GM12878 (cell line): ENCODE measurements around the gene CHRNG. TPM values are rescaled to one million over a fixed set of nuclear protein-coding genes. Genes with fewer than 3 reads are reported as not detected.

ENCODE experiments used
- ATAC-seq: fragments of 200-7000 bp; cut with Tn5 transposase; 3 replicates; pipeline ENCODE4 v1.9.1; 2020; ENCODE audit warnings: mild to moderate bottlenecking, moderate library complexity
- BruUV-seq: library from RNA; stranded (reverse); fragments of 400-500 nt; replicated peaks from 2 replicates; lab custom pipeline; 2021; lab: Mats Ljungman, UMichigan
- CTCF ChIA-PET: fragments of 300-600 bp; sonication (Branson Sonifier 250); formaldehyde crosslinking; extraction: SDS; loops from one replicate; lab custom pipeline; 2021; ENCODE audit warnings: inconsistent platforms; lab: Yijun Ruan, JAX
- POLR2A ChIA-PET: fragments of 350-600 bp; formaldehyde crosslinking; extraction: SDS; loops from one replicate; lab custom pipeline; 2021; ENCODE audit warnings: inconsistent platforms; lab: Charles Lee
- RAD21 ChIA-PET: fragments of 300-600 bp; sonication (Branson Sonifier 250); formaldehyde crosslinking; loops from one replicate; lab custom pipeline; 2023; ENCODE audit warnings: antibody characterized with exemption; ENCODE audit not compliant: unreplicated experiment; lab: Charles Lee
- SMC1A ChIA-PET: fragments of 300-600 bp; sonication (Branson Sonifier 250); formaldehyde crosslinking; loops from one replicate; lab custom pipeline; 2023; ENCODE audit not compliant: unreplicated experiment, uncharacterized antibody; lab: Charles Lee
- DNase-seq: peaks from one replicate; pipeline ENCODE4 v3.0.0-alpha.2; 2011; ENCODE audit warnings: low read depth, low spot score
- FAIRE-seq: peaks from 3 replicates; lab custom pipeline; 2011; peaks lifted over from hg19 to GRCh38; lab: Jason Lieb, UNC
- H2AFZ ChIP-seq: 2 replicates; pipeline ENCODE4 v1.6.0; 2011; ENCODE audit warnings: low read depth, low read length, control low read depth; ENCODE audit not compliant: control insufficient read depth
- H3K27ac ChIP-seq: 2 replicates; pipeline ENCODE4 v1.5.1; 2011; ENCODE audit warnings: control low read depth; ENCODE audit not compliant: control insufficient read depth, insufficient read depth
- H3K27me3 ChIP-seq, 2 experiments: replicated peaks in 1 of 2; 2 replicates each; pipeline versions ENCODE4 v1.6.0 to v1.6.1; 2011; ENCODE audit warnings: low read length in 1 of 2; ENCODE audit not compliant: control insufficient read depth in 2 of 2, insufficient read depth in 2 of 2
- H3K36me3 ChIP-seq, 2 experiments: 2 replicates each; pipeline ENCODE4 v1.5.1; 2011; ENCODE audit warnings: low read length in 1 of 2; ENCODE audit not compliant: control insufficient read depth in 2 of 2, insufficient read depth in 2 of 2
- H3K4me1 ChIP-seq: 2 replicates; pipeline ENCODE4 v1.6.1; 2011; ENCODE audit warnings: mild to moderate bottlenecking, low read length, moderate library complexity, mixed read lengths; ENCODE audit not compliant: control insufficient read depth, insufficient read depth
- H3K4me2 ChIP-seq: 2 replicates; pipeline ENCODE4 v1.6.0; 2011; ENCODE audit warnings: control low read depth; ENCODE audit not compliant: control insufficient read depth, insufficient read depth
- H3K4me3 ChIP-seq: fragments of 200-600 bp; sonication (generic); 2 replicates; pipeline ENCODE4 v1.5.1; 2016
- H3K79me2 ChIP-seq: 2 replicates; pipeline ENCODE4 v1.6.0; 2011; ENCODE audit warnings: low read length; ENCODE audit not compliant: control insufficient read depth, insufficient read depth
- H3K9ac ChIP-seq: 2 replicates; pipeline ENCODE4 v1.8.0; 2011; ENCODE audit warnings: low read length, control low read depth, mixed read lengths; ENCODE audit not compliant: control insufficient read depth, insufficient read depth
- H3K9me3 ChIP-seq: replicated peaks from 3 replicates; pipeline ENCODE4 v1.5.1; 2011; ENCODE audit warnings: mild to moderate bottlenecking, low read length; ENCODE audit not compliant: control insufficient read depth, insufficient read depth
- H4K20me1 ChIP-seq: 2 replicates; pipeline ENCODE4 v1.6.0; 2011; ENCODE audit not compliant: control insufficient read depth, insufficient read depth
- ESRRA ChIP-seq: IDR thresholded peaks from 2 replicates; pipeline ENCODE4 v1.6.1; 2012; ENCODE audit warnings: mild to moderate bottlenecking, low read length, improper control_type of control experiment
- FOS ChIP-seq: IDR thresholded peaks from 3 replicates; pipeline ENCODE4 v1.6.1; 2011; ENCODE audit warnings: borderline replicate concordance; ENCODE audit not compliant: insufficient read length; ENCODE audit errors: extremely low read depth
- SMARCA5 ChIP-seq: fragments of 450-650 bp; IDR thresholded peaks from 2 replicates; pipeline ENCODE4 v1.6.1; 2017; ENCODE audit warnings: mild to moderate bottlenecking
- SUZ12 ChIP-seq: fragments of 200-600 bp; sonication (generic); IDR thresholded peaks from one replicate; pipeline ENCODE4 v1.6.1; 2018; ENCODE audit warnings: antibody characterized with exemption, mild to moderate bottlenecking; ENCODE audit not compliant: unreplicated experiment
- YBX1 ChIP-seq: fragments of 450-650 bp; IDR thresholded peaks from 2 replicates; pipeline ENCODE4 v1.6.1; 2016; ENCODE audit warnings: antibody characterized with exemption
- YY1 ChIP-seq: IDR thresholded peaks from 2 replicates; pipeline ENCODE4 v1.6.1; 2011; ENCODE audit warnings: low read depth, mild to moderate bottlenecking, low read length
- WGBS: methylation state at CpG from one replicate; pipeline ENCODE4 v1.1.6; 2016; ENCODE audit warnings: low lambda C conversion rate; ENCODE audit not compliant: insufficient replicate concordance, insufficient coverage; ENCODE audit errors: missing lambda C conversion rate; 5-methylcytosine and 5-hydroxymethylcytosine counted together
- in situ Hi-C: fragments of 300-500 bp; cut with MboI; formaldehyde crosslinking; loops from 9 replicates; pipeline ENCODE4 v1.14.3; 2018; ENCODE audit warnings: mixed read lengths
- intact Hi-C: fragments of 100-400 bp; cut with micrococcal nuclease; formaldehyde crosslinking; loops from one replicate; pipeline ENCODE4 v1.14.2; 2022; ENCODE audit not compliant: unreplicated experiment
- polyA plus RNA-seq, 11 experiments: library from polyadenylated mRNA; depleted of rRNA in 4 of 11; unstranded in 6 of 11; stranded (reverse) in 5 of 11; fragments of >200 nt; fragmentation: Nextera tagmentation in 4 of 11; fragmentation: Illumina TruSeq in 1 of 11; extraction: Ambion mirVana in 4 of 11; extraction: Trizol in 1 of 11; gene quantifications; 1 replicate in 1 of 11; 2 replicates in 10 of 11; pipeline versions ENCODE4 v1.2.1 to v1.2.3, GENCODE V29; 2011 to 2016; ENCODE audit warnings: inconsistent platforms in 2 of 11, missing spikeins in 2 of 11, low read depth in 1 of 11
- total RNA-seq, 4 experiments: library from RNA; depleted of rRNA in 3 of 4; stranded (reverse); fragments of >200 nt in 3 of 4; fragmentation: Illumina TruSeq in 1 of 4; extraction: Trizol in 1 of 4; gene quantifications; 2 replicates each; pipeline versions ENCODE4 v1.2.1 to v1.2.3, GENCODE V29; 2013 to 2021
- TF ChIP-seq, protein P1 (sequence below): fragments of 450-650 bp; IDR thresholded peaks from 2 replicates; pipeline ENCODE4 v1.6.1; 2016; ENCODE audit warnings: mild to moderate bottlenecking, moderate library complexity, borderline replicate concordance
- TF ChIP-seq, protein P2 (sequence below): fragments of 150-350 bp; IDR thresholded peaks from 2 replicates; pipeline ENCODE4 v1.6.1; 2016; ENCODE audit warnings: low read depth, low read length

The CHRNG gene
- total and polyA plus RNA-seq, 10 of the 15 experiments (the other 5 are each of a cell fraction or from before 2014, with no cell fraction given): 0.17 TPM; not detected in 9

DNA sequence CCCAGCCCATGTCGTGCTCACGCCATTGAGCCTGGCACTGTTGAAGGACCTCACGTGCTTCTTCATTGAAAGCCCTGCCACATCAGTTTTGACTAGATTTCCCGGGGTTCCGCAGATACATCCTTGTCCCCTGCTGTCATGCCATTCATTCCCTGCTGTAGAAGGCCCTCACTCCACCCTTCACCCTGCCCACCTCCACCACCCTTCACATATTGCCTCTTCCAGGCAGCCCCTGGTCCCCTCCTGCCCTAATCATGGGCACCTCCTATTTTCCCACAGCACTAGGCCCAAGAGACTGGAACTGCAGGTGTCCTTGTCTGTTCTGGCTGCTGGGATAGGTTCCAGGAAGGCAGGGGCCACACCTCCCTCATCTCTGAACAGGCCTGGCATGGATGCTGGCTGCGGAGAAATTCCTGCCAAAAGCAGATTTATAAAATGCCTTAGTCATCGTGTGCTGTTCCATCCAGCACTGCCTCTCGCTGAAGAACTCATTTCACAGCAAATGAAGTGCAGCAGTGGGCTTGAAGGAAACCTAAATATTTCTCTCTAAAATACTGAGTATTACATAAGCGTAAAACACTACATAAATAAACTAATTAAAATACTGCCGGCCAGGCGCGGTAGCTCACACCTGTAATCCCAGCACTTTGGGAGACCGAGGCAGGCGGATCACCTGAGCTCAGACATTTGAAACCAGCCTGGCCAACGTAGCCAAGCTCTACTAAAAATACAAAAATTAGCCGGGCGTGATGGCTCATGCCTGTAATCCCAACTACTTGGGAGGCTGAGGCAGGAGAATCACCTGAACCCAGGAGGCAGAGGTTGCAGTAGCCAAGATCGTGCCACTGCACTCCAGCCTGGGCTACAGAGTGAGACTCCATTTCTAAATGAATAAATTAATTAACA lies 49.4 kb downstream of the CHRNG start:
- Histone ChIP-seq H3K36me3 (no peaks in the 10 kb centered on the region), H2AFZ (no peak overlapping the region), H3K79me2 (no peaks in the 10 kb centered on the region), H3K9me3 (no peaks in the 10 kb centered on the region)
- no TSS peak for BruUV-seq
- RAD21 ChIA-PET: no interaction called here
- no peak for TF ChIP-seq ESRRA
- TF ChIP-seq SUZ12: no peak
- no peak for TF ChIP-seq YY1
- no peak for TF ChIP-seq YBX1
- TF ChIP-seq SMARCA5: no peak
- TF ChIP-seq, protein P1, sequence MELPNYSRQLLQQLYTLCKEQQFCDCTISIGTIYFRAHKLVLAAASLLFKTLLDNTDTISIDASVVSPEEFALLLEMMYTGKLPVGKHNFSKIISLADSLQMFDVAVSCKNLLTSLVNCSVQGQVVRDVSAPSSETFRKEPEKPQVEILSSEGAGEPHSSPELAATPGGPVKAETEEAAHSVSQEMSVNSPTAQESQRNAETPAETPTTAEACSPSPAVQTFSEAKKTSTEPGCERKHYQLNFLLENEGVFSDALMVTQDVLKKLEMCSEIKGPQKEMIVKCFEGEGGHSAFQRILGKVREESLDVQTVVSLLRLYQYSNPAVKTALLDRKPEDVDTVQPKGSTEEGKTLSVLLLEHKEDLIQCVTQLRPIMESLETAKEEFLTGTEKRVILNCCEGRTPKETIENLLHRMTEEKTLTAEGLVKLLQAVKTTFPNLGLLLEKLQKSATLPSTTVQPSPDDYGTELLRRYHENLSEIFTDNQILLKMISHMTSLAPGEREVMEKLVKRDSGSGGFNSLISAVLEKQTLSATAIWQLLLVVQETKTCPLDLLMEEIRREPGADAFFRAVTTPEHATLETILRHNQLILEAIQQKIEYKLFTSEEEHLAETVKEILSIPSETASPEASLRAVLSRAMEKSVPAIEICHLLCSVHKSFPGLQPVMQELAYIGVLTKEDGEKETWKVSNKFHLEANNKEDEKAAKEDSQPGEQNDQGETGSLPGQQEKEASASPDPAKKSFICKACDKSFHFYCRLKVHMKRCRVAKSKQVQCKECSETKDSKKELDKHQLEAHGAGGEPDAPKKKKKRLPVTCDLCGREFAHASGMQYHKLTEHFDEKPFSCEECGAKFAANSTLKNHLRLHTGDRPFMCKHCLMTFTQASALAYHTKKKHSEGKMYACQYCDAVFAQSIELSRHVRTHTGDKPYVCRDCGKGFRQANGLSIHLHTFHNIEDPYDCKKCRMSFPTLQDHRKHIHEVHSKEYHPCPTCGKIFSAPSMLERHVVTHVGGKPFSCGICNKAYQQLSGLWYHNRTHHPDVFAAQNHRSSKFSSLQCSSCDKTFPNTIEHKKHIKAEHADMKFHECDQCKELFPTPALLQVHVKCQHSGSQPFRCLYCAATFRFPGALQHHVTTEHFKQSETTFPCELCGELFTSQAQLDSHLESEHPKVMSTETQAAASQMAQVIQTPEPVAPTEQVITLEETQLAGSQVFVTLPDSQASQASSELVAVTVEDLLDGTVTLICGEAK: no peak
- no peak for TF ChIP-seq FOS
- TF ChIP-seq, protein P2, sequence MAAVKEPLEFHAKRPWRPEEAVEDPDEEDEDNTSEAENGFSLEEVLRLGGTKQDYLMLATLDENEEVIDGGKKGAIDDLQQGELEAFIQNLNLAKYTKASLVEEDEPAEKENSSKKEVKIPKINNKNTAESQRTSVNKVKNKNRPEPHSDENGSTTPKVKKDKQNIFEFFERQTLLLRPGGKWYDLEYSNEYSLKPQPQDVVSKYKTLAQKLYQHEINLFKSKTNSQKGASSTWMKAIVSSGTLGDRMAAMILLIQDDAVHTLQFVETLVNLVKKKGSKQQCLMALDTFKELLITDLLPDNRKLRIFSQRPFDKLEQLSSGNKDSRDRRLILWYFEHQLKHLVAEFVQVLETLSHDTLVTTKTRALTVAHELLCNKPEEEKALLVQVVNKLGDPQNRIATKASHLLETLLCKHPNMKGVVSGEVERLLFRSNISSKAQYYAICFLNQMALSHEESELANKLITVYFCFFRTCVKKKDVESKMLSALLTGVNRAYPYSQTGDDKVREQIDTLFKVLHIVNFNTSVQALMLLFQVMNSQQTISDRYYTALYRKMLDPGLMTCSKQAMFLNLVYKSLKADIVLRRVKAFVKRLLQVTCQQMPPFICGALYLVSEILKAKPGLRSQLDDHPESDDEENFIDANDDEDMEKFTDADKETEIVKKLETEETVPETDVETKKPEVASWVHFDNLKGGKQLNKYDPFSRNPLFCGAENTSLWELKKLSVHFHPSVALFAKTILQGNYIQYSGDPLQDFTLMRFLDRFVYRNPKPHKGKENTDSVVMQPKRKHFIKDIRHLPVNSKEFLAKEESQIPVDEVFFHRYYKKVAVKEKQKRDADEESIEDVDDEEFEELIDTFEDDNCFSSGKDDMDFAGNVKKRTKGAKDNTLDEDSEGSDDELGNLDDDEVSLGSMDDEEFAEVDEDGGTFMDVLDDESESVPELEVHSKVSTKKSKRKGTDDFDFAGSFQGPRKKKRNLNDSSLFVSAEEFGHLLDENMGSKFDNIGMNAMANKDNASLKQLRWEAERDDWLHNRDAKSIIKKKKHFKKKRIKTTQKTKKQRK: no peak
- TF ChIP-seq, all 136 proteins: peak for 0
- no peak for DNase-seq
- H4K20me1 ChIP-seq: no peaks in the 10 kb centered on the region
- ChIA-PET SMC1A (no interaction called here), CTCF (no interaction called here), POLR2A (no interaction called here)
- ATAC-seq: no peak
- no peak overlapping the region for H3K9ac ChIP-seq
- H3K4me3 ChIP-seq: no peak overlapping the region
- H3K27ac ChIP-seq: no peak overlapping the region
- in situ Hi-C loops (no loop called here), intact Hi-C loops (no loop called here)
- no peak overlapping the region for H3K4me2 ChIP-seq
- WGBS: 80% methylated on average over 18 of the region's 18 CpGs
- no peaks in the 10 kb centered on the region for H3K27me3 ChIP-seq
- FAIRE-seq: no peak
- no peaks in the 10 kb centered on the region for H3K4me1 ChIP-seq
